Fibroblast of skin of right biceps (primary cell): ENCODE results near the gene STXBP5.
"Not testable (repeated sequence)": the region's sequence is repeated elsewhere in the genome, so short reads cannot be mapped to it uniquely, and the experiment has no call there.

Source experiments
- DNase-seq: peaks from one replicate; pipeline ENCODE4 v3.0.0-alpha.2; 2013

STXBP5 gene

DNA sequence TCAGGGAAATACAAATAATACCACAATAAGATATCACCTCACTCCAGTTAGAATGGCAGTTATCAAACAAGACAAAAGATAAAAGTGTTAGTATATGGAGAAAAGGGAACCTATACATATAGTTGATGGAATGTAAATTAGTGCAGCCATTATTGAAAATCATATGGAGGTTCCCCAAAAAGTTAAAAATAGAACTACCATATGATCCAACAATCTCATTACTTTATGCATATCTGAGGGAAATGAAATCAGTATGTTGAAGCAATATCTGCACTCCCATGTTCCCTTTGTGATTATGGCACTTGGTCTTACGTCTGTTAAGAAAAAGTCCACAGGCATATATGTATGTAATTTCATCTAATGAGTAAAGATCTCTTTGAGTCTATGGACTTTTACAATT lies 96.9 kb downstream of the STXBP5 start:
- no peak for DNase-seq

DNA sequence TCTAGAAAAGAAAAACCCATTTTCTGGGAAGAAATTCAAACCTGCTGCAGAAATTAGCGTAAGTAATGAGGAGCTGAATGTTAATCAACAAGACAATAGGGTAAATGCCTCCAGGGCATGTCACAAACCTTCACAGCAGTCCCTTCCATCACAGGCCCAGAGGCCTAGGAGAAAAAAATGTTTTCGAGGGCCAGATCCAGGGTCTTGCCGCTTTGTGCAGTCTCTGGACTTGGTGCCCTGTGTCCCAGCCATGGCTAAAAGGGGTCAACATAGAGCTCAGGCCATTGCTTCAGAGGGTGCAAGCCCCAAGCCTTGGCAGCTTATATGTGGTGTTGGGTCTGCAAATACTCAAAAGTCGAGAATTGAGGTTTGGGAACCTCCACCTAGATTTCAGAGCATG lies 99.8 kb downstream of the STXBP5 start:
- no peak for DNase-seq

GRCh38 chr6:147310521-147310920 lies 106.3 kb downstream of the STXBP5 start:
- DNase-seq: no peak

DNA sequence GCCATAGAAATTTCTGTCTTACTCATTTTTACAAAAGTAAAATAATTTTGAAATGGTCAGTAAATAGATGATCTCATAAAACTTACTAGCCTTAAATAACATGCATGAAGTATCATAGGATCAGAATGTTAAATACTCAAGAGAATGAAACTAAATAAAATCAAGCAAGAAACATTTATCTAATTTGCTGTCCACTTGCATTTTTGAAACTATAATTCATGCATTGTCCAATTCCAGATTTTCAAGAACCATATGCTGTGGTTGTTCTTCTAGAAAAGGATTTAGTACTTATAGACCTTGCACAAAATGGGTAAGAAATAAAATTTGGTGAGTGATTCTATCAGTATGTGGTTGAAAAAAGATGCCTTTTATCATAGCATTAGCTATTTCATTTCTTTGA lies 107.0 kb downstream of the STXBP5 start:
- peak; percentile 14 for DNase-seq

- DNase-seq: no peak
Observed at GRCh38 chr6:147321260-147321659, 117.0 kb downstream of the STXBP5 start.

DNA sequence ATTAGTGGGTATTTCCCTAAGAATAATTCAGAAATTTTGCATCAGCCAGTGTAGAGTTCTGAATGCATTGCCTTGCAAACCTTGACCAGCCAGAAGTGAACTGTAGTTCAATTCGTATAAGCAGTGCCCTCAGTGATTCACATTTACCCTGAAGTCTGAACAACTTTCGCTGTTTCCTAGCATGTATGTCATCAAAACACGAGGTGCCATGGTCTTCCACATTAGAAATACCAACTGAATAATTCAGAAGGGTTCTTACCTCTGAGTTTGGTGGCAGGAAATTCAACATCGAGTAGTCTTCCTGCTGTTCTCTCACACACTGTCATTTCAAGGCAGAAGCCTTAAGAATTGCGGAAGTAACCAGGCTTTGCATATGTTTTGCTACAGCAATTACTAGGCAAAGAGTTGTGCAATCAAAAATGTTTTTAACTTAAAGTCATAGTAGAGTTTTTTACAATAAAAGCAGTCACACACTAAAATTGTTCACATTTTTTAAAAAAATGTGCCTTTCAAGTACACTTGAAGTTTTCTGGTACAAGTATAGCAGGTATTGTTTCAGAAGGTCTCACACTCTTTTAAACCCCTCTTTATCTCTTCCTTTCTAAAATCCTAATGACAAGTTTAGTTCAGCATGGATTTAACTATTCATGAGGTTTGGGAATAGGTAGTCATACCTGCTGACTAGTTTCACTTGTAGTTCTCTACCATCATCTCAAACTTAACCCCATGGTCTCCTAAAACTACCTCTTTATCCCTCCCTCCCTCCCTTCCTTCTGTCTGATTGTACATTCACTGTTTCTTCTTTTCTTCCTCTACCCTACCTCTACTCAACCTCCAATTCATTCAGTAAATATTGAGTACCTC lies 118.3 kb downstream of the STXBP5 start:
- peak; percentile 56 for DNase-seq

- no peak for DNase-seq
Observed at GRCh38 chr6:147325557-147325956, 121.3 kb downstream of the STXBP5 start.

DNA sequence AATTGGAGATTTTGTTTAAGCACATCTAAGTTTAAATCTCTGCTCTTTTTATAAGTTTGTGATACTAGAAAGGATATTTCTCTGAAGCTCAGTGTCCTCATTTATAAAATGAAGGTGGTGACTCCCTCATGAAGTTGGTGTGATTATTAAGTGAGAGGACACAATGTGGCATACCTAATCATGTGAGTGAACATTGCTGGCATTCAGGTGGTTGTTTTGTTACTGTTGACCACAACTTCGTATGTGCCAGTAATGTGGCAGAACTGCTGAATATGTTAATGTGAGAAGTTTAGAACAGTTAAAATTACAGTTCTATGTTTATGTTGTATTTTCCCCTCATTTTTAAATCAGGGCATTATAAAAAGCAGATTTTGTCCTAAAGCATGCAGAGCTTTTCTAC lies 127.2 kb downstream of the STXBP5 start:
- no peak for DNase-seq

- no peak for DNase-seq
Observed at GRCh38 chr6:147337921-147338320, 133.7 kb downstream of the STXBP5 start.

DNA sequence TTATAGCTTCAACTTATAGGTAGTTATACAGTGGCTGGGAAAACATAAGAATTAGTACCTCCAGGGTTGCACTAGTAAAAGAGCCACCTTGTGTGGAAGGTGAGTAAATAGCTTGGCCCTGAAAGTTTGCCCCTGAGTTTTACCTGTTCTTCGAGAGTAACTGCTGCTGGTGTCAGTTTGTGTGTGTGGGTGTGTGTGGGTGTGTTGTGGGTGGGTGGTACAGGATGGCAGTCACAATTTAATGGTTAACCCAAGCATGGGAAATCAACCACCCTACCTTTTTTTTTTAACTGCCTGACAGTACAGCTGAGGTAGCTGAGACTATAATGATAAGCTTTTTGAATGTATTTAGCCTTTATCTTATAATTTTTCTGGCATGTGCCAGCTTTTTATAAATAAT lies 137.3 kb downstream of the STXBP5 start:
- no peak for DNase-seq

GRCh38 chr6:147345902-147346301 lies 141.7 kb downstream of the STXBP5 start:
- no peak for DNase-seq

- DNase-seq: no peak
Observed at GRCh38 chr6:147347179-147347881, 143.1 kb downstream of the STXBP5 start.

DNA sequence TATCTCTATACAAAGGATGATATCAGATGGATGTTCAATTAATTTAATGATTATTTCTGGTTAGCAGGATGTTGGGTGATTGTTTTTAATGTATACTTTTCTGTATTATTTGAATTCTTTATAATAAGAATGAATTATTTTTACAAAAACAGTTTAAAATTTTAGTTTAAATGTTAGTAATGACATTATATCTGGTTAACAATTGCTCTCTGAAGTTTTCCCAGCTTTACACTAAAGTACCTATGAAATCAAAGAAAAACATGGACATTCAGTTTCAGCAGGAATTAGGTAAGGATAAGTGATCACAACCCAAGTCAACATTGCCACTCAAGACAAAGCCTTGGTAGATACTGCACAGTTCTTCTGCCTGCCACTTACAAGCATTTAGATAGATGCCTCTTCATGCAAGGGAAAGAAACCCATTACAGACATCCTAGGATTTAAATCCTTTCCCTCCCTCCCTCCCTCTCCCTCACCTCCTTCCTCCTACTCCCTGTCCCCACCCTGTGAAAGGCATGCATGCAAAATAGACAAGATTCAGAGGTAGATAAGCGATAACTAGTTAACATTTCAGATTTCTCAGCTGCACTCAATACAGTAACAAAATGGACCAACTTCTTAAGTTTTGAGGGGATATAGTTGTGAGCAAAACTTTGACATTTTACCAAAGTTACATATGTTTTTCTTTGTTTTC lies 143.8 kb downstream of the STXBP5 start:
- no peak for DNase-seq

- DNase-seq: peak; percentile 26
Observed at GRCh38 chr6:147361311-147361981, 157.2 kb downstream of the STXBP5 start.

DNA sequence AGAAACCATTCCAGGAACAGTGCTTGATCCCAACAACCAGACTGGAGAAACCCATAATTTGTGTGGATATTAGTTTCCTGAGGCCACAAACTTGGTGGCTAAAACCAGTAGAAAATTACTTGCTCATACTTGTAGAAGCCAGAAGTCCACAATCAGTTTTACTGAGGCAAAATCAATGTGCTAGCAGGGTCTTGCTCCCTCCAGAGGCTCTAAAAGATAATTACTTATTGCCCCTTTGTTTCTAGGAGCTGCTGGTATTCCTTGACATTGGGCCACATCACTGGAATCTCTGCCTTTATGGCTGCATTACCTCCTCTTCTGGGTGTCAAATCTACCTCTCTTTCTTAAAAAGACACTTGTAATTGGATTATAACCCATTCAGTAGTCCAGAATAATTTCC lies 162.1 kb downstream of the STXBP5 start:
- no peak for DNase-seq

DNA sequence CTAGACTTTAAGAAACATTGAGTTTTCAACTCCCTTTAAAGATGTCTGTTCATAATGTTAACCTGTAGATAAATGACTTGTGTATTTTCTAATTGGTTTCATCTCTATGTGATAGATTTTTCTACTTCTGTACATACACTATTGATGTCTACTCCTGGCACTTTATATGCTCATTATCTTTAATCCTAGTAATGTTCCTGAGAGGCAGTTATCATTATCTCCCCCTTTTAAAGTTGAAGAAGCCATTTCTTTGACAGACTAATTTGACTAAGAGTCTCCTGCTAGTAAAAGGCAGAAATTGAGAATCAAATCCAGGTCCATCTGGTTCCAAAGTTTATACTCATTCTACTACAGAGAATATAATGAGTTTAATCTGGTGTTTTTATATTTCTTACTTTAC lies 167.1 kb downstream of the STXBP5 start:
- no peak for DNase-seq

DNA sequence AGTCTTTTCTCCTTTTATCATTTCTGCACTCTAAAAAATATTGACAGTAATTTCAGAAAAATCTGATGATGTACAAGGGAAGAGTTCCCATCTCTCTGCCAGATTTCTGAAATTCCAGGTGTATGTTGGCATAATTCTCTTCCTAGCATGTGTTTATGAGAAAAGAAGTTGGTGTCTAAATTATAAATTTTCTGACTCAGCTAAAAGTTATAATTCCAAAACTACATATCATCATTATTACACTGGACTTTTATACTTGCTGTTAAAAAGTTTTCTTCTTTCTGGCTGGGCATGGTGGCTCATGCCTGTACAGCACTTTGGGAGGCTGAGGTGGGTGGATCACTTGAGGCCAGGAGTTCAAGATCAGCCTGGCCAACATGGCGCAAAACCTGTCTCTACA lies 168.6 kb downstream of the STXBP5 start:
- DNase-seq: no peak

DNA sequence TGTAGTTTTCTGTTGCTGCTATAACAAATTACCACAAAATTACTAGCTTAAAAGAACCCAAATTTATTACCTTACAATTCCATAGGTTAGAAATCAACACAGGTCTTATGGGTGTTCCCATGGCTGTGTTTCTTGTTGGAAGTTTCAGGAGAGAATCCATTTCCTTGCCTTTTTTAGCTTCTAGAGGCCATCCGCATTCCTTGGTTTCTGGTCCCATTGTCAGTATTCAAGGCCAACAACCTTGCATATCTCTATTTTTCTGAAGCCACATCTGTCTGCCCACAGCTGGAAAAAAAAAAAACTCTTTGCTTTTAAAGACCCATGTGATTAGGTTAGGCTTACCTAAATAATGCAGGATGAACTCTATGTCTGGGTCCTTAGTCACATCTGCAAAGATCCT lies 174.6 kb downstream of the STXBP5 start:
- no peak for DNase-seq

GRCh38 chr6:147380841-147381240 lies 176.6 kb downstream of the STXBP5 start:
- DNase-seq: not testable (repeated sequence)

GRCh38 chr6:147381712-147382111 lies 177.5 kb downstream of the STXBP5 start:
- DNase-seq: peak; percentile 82

DNA sequence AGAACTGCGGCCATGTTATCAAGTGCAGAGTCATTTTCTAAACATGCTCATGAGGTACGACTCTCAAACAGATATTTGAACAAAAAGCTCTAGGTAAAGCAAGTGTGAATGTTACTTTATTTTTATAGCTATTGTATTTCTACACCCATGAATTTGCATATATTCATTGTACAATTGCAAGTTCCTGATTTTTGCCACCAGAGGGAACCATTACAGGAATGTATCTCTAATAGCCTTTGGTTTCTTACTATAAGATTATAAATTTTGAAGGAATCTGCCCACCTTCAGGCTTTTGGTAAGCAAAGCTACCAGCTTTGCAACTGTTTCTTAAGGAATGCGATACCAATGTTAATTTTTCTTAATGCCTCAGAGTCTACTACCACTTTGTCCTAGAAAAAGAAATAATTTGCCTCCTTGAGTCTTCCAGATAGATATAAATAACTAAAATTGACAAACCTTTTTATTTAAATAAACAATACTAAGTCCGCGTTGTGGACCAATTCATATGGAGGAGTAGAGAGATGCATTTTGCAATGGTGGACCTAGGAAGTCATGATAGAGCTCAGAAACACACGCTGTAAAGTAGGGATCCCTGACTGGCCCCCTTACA lies 178.8 kb downstream of the STXBP5 start:
- peak; percentile 55 for DNase-seq

DNA sequence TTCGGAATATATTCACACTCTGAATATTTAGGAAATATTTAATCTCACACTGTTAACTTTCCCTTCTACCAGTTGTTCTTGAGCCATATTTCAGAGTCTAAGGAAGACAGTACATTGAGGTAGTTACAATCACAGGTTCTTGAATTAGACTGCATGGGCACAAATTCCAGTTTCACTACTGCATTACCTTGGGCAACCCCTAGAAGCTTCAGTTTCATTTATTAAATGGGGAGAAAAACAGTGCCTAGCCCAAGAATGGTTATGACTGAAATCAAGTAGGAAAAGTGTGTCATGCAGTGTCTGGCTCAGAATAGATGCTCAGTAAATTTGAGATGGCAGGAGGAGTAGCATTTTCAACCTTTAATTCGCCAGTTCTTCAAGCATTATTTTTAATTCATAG lies 179.8 kb downstream of the STXBP5 start:
- DNase-seq: no peak
